ENCODE measurements around the gene SERPING1. TPM values are rescaled to one million over a fixed set of nuclear protein-coding genes. Genes with fewer than 3 reads are reported as not detected.

SERPING1 gene
- total RNA-seq, 1 experiment from 2014 or later, result not detected

- no peak overlapping the region for H3K9ac ChIP-seq (ENCODE audit: low read length)
- no peak for DNase-seq
- no peaks in the 10 kb centered on the region for H3K79me2 ChIP-seq (ENCODE audit: low read length)
- H3K27ac ChIP-seq (ENCODE audit: low read length), result no peak overlapping the region
- H3K36me3 ChIP-seq (ENCODE audit: insufficient read depth, low read length), result no peaks in the 10 kb centered on the region
- no peak overlapping the region for H2AFZ ChIP-seq (ENCODE audit: low read length)
- H3K9me3 ChIP-seq (ENCODE audit: low read length), result no peaks in the 10 kb centered on the region
- H3K4me3 ChIP-seq (ENCODE audit: low read length), result no peak overlapping the region
- no peak overlapping the region for H3K4me2 ChIP-seq (ENCODE audit: low read depth, low read length, poor library complexity, severe bottlenecking)
- H3K27me3 ChIP-seq (ENCODE audit: low read length), result no peaks in the 10 kb centered on the region
- no peaks in the 10 kb centered on the region for H4K20me1 ChIP-seq (ENCODE audit: insufficient read depth, low read depth, low read length)
- no peaks in the 10 kb centered on the region for H3K4me1 ChIP-seq (ENCODE audit: low read length)
- no peaks in the 10 kb centered on the region for H3K9me2 ChIP-seq (replicated peaks; ENCODE audit: insufficient read depth, low read length)
These were observed 13.1 kb upstream of the SERPING1 start for GRCh38 chr11:57584341-57584740.

- Histone ChIP-seq H4K20me1 (ENCODE audit: insufficient read depth, low read depth, low read length) (no peaks in the 10 kb centered on the region), H3K9ac (ENCODE audit: low read length) (no peak overlapping the region), H3K27me3 (ENCODE audit: low read length) (no peaks in the 10 kb centered on the region), H3K4me3 (ENCODE audit: low read length) (no peak overlapping the region), H3K4me2 (ENCODE audit: low read depth, low read length, poor library complexity, severe bottlenecking) (no peak overlapping the region), H3K9me2 (replicated peaks; ENCODE audit: insufficient read depth, low read length) (no peaks in the 10 kb centered on the region), H3K9me3 (ENCODE audit: low read length) (no peaks in the 10 kb centered on the region), H3K36me3 (ENCODE audit: insufficient read depth, low read length) (no peaks in the 10 kb centered on the region), H3K27ac (ENCODE audit: low read length) (no peak overlapping the region), H3K4me1 (ENCODE audit: low read length) (no peaks in the 10 kb centered on the region), H3K79me2 (ENCODE audit: low read length) (no peaks in the 10 kb centered on the region), H2AFZ (ENCODE audit: low read length) (no peak overlapping the region)
- no peak for DNase-seq
These were observed 12.2 kb upstream of the SERPING1 start for GRCh38 chr11:57585301-57585700.

GRCh38 chr11:57586711-57587245 lies 10.7 kb upstream of the SERPING1 start:
- Histone ChIP-seq H3K4me3 (ENCODE audit: low read length) (no peak overlapping the region), H2AFZ (ENCODE audit: low read length) (no peak overlapping the region), H3K4me2 (ENCODE audit: low read depth, low read length, poor library complexity, severe bottlenecking) (no peak overlapping the region), H3K36me3 (ENCODE audit: insufficient read depth, low read length) (no peaks in the 10 kb centered on the region), H3K9ac (ENCODE audit: low read length) (no peak overlapping the region), H3K9me2 (replicated peaks; ENCODE audit: insufficient read depth, low read length) (no peaks in the 10 kb centered on the region), H3K79me2 (ENCODE audit: low read length) (no peaks in the 10 kb centered on the region), H3K27ac (ENCODE audit: low read length) (no peak overlapping the region), H3K9me3 (ENCODE audit: low read length) (no peaks in the 10 kb centered on the region), H3K27me3 (ENCODE audit: low read length) (no peaks in the 10 kb centered on the region), H3K4me1 (ENCODE audit: low read length) (no peaks in the 10 kb centered on the region), H4K20me1 (ENCODE audit: insufficient read depth, low read depth, low read length) (no peaks in the 10 kb centered on the region)
- no peak for DNase-seq

GRCh38 chr11:57588046-57588710 lies 9.3 kb upstream of the SERPING1 start:
- no peak overlapping the region for H3K4me2 ChIP-seq (ENCODE audit: low read depth, low read length, poor library complexity, severe bottlenecking)

GRCh38 chr11:57596266-57596885 lies 1.1 kb upstream of the SERPING1 start:
- Histone ChIP-seq H3K9me2 (replicated peaks; ENCODE audit: insufficient read depth, low read length) (no peaks in the 10 kb centered on the region), H3K4me2 (ENCODE audit: low read depth, low read length, poor library complexity, severe bottlenecking) (no peak overlapping the region), H3K4me3 (ENCODE audit: low read length) (no peak overlapping the region), H3K36me3 (ENCODE audit: insufficient read depth, low read length) (no peaks in the 10 kb centered on the region), H3K27me3 (ENCODE audit: low read length) (no peaks in the 10 kb centered on the region), H4K20me1 (ENCODE audit: insufficient read depth, low read depth, low read length) (no peaks in the 10 kb centered on the region), H3K4me1 (ENCODE audit: low read length) (no peaks in the 10 kb centered on the region), H2AFZ (ENCODE audit: low read length) (no peak overlapping the region), H3K9ac (ENCODE audit: low read length) (no peak overlapping the region), H3K27ac (ENCODE audit: low read length) (no peak overlapping the region), H3K79me2 (ENCODE audit: low read length) (no peaks in the 10 kb centered on the region), H3K9me3 (ENCODE audit: low read length) (no peaks in the 10 kb centered on the region)
- DNase-seq, result no peak

More at GRCh38 chr11:57588046-57588710, 9.3 kb upstream of the SERPING1 start:
- Histone ChIP-seq H3K4me1 (ENCODE audit: low read length) (no peaks in the 10 kb centered on the region), H3K27me3 (ENCODE audit: low read length) (no peaks in the 10 kb centered on the region), H3K9ac (ENCODE audit: low read length) (no peak overlapping the region), H3K27ac (ENCODE audit: low read length) (no peak overlapping the region), H2AFZ (ENCODE audit: low read length) (no peak overlapping the region), H3K79me2 (ENCODE audit: low read length) (no peaks in the 10 kb centered on the region), H3K4me3 (ENCODE audit: low read length) (no peak overlapping the region), H3K9me2 (replicated peaks; ENCODE audit: insufficient read depth, low read length) (no peaks in the 10 kb centered on the region), H3K9me3 (ENCODE audit: low read length) (no peaks in the 10 kb centered on the region), H4K20me1 (ENCODE audit: insufficient read depth, low read depth, low read length) (no peaks in the 10 kb centered on the region), H3K36me3 (ENCODE audit: insufficient read depth, low read length) (no peaks in the 10 kb centered on the region)
- no peak for DNase-seq

GRCh38 chr11:57597916-57598830 lies 688 bp downstream of the SERPING1 start:
- no peak overlapping the region for H2AFZ ChIP-seq (ENCODE audit: low read length)
- H3K9me3 ChIP-seq (ENCODE audit: low read length), result no peaks in the 10 kb centered on the region
- H3K27ac ChIP-seq (ENCODE audit: low read length), result no peak overlapping the region
- H3K27me3 ChIP-seq (ENCODE audit: low read length), result no peaks in the 10 kb centered on the region
- H3K79me2 ChIP-seq (ENCODE audit: low read length), result no peaks in the 10 kb centered on the region
- no peak overlapping the region for H3K4me3 ChIP-seq (ENCODE audit: low read length)
- H3K9ac ChIP-seq (ENCODE audit: low read length), result no peak overlapping the region
- no peak overlapping the region for H3K4me2 ChIP-seq (ENCODE audit: low read depth, low read length, poor library complexity, severe bottlenecking)
- no peak for DNase-seq
- H3K36me3 ChIP-seq (ENCODE audit: insufficient read depth, low read length), result no peaks in the 10 kb centered on the region
- H3K4me1 ChIP-seq (ENCODE audit: low read length), result no peaks in the 10 kb centered on the region
- no peaks in the 10 kb centered on the region for H3K9me2 ChIP-seq (replicated peaks; ENCODE audit: insufficient read depth, low read length)
- H4K20me1 ChIP-seq (ENCODE audit: insufficient read depth, low read depth, low read length), result no peaks in the 10 kb centered on the region

- Histone ChIP-seq H4K20me1 (ENCODE audit: insufficient read depth, low read depth, low read length) (no peaks in the 10 kb centered on the region), H3K79me2 (ENCODE audit: low read length) (no peaks in the 10 kb centered on the region), H3K4me1 (ENCODE audit: low read length) (no peaks in the 10 kb centered on the region), H3K9ac (ENCODE audit: low read length) (no peak overlapping the region), H2AFZ (ENCODE audit: low read length) (no peak overlapping the region), H3K27ac (ENCODE audit: low read length) (no peak overlapping the region), H3K4me2 (ENCODE audit: low read depth, low read length, poor library complexity, severe bottlenecking) (no peak overlapping the region), H3K9me3 (ENCODE audit: low read length) (no peaks in the 10 kb centered on the region), H3K9me2 (replicated peaks; ENCODE audit: insufficient read depth, low read length) (no peaks in the 10 kb centered on the region), H3K4me3 (ENCODE audit: low read length) (no peak overlapping the region), H3K36me3 (ENCODE audit: insufficient read depth, low read length) (no peaks in the 10 kb centered on the region), H3K27me3 (ENCODE audit: low read length) (no peaks in the 10 kb centered on the region)
- DNase-seq, result no peak
These were observed 1.3 kb downstream of the SERPING1 start for GRCh38 chr11:57598831-57599155.

GRCh38 chr11:57599381-57599780 lies 1.9 kb downstream of the SERPING1 start:
- H2AFZ ChIP-seq (ENCODE audit: low read length), result no peak overlapping the region
- no peak overlapping the region for H3K27ac ChIP-seq (ENCODE audit: low read length)
- H3K9me3 ChIP-seq (ENCODE audit: low read length), result no peaks in the 10 kb centered on the region
- H3K36me3 ChIP-seq (ENCODE audit: insufficient read depth, low read length), result no peaks in the 10 kb centered on the region
- no peaks in the 10 kb centered on the region for H3K4me1 ChIP-seq (ENCODE audit: low read length)
- no peaks in the 10 kb centered on the region for H3K27me3 ChIP-seq (ENCODE audit: low read length)
- no peak overlapping the region for H3K9ac ChIP-seq (ENCODE audit: low read length)
- DNase-seq, result no peak
- no peaks in the 10 kb centered on the region for H4K20me1 ChIP-seq (ENCODE audit: insufficient read depth, low read depth, low read length)
- no peak overlapping the region for H3K4me3 ChIP-seq (ENCODE audit: low read length)
- H3K79me2 ChIP-seq (ENCODE audit: low read length), result no peaks in the 10 kb centered on the region
- no peak overlapping the region for H3K4me2 ChIP-seq (ENCODE audit: low read depth, low read length, poor library complexity, severe bottlenecking)
- no peaks in the 10 kb centered on the region for H3K9me2 ChIP-seq (replicated peaks; ENCODE audit: insufficient read depth, low read length)

Measured in Karpas-422 (cell line).